Measurements from ENCODE around the gene DCAF12L2. TPM values are rescaled to one million over a fixed set of nuclear protein-coding genes. Genes with fewer than 3 reads are reported as not detected.

The DCAF12L2 gene
- total RNA-seq, 1 experiment from 2014 or later: not detected

- no peaks in the 10 kb centered on the region for H3K9me2 ChIP-seq (ENCODE audit: insufficient read depth)
- BruUV-seq (replicated peaks): no TSS peak
- H4K20me1 ChIP-seq (ENCODE audit: insufficient read depth): no peaks in the 10 kb centered on the region
- no peak for DNase-seq (ENCODE audit: low read depth, low spot score)
- ATAC-seq: no peak
- CTCF ChIA-PET: no interaction called here
- intact Hi-C loops (cut with micrococcal nuclease): no loop called here
- no peak overlapping the region for H2AFZ ChIP-seq (ENCODE audit: low read depth, low read length, poor library complexity, severe bottlenecking)
- no peak overlapping the region for H3K4me2 ChIP-seq (ENCODE audit: low read length)
- no peaks in the 10 kb centered on the region for H3K79me2 ChIP-seq (ENCODE audit: insufficient read depth, low read length)
- TF ChIP-seq FOSL1 (IDR thresholded peaks at IDR 0.05; ENCODE audit: low read depth) (no peak), CTCF (IDR thresholded peaks at IDR 0.05 in 2 of 3, conservative IDR thresholded peaks at IDR 0.05 in 1 of 3; ENCODE audit: borderline replicate concordance in 1 of 3, insufficient read depth in 1 of 3, low read depth in 2 of 3, low read length in 2 of 3) (no peak), EZH2phosphoT487 (IDR thresholded peaks at IDR 0.05; ENCODE audit: borderline replicate concordance) (no peak), SP1 (IDR thresholded peaks at IDR 0.05; ENCODE audit: low read depth) (no peak), REST (IDR thresholded peaks at IDR 0.05; ENCODE audit: low read depth) (no peak), RAD21 (IDR thresholded peaks at IDR 0.05; ENCODE audit: low read depth) (no peak), ATF3 (IDR thresholded peaks at IDR 0.05) (no peak), SIN3A (IDR thresholded peaks at IDR 0.05; ENCODE audit: low read depth) (no peak), EZH2 (IDR thresholded peaks at IDR 0.05) (no peak), ZBTB33 (IDR thresholded peaks at IDR 0.05; ENCODE audit: extremely low read depth, insufficient replicate concordance, low read length) (no peak), ELF1 (IDR thresholded peaks at IDR 0.05; ENCODE audit: borderline replicate concordance, low read depth) (no peak)
- H3K4me3 ChIP-seq (replicated peaks in 1 of 2; ENCODE audit: low read depth in 1 of 2, low read length in 2 of 2): no peak overlapping the region
- no peaks in the 10 kb centered on the region for H3K4me1 ChIP-seq (ENCODE audit: control insufficient read depth in 1 of 2, insufficient read depth in 2 of 2, low read length in 2 of 2)
- no peaks in the 10 kb centered on the region for H3K9me3 ChIP-seq (ENCODE audit: control insufficient read depth in 1 of 2, insufficient read depth in 1 of 2, low read depth in 1 of 2, low read length in 2 of 2)
- no peaks in the 10 kb centered on the region for H3K36me3 ChIP-seq (ENCODE audit: control insufficient read depth in 1 of 2, insufficient read depth in 2 of 2, low read length in 2 of 2)
- H3K27me3 ChIP-seq (ENCODE audit: insufficient read depth, low read length): no peaks in the 10 kb centered on the region
- no peak overlapping the region for H3K27ac ChIP-seq (ENCODE audit: low read depth, low read length)
- no peak overlapping the region for H3K9ac ChIP-seq (ENCODE audit: low read length)
- POLR2A ChIA-PET: no interaction called here
- RAD21 ChIA-PET (ENCODE audit: low non-redundant PET in 1 of 2, low total read pairs in 2 of 2, uncharacterized antibody in 2 of 2, unreplicated experiment in 2 of 2): no interaction called here
Observed at GRCh38 chrX:126167560-126167959, 1.5 kb upstream of the DCAF12L2 start.
